Activated CD4-positive, CD25-positive, alpha-beta regulatory T cell treated with anti-CD3 and anti-CD28 coated beads, Interleukin-2, amount 50 U/mL, for 24 hours (primary cell): ENCODE measurements around the gene TEC.

ENCODE experiments used
- ATAC-seq, 2 donors: fragments of 150-1000 bp; cut with Tn5 transposase; one replicate each; pipeline ENCODE4 v1.10.0; 2021; ENCODE audit warnings: mild to moderate bottlenecking in 1 of 2, moderate library complexity in 1 of 2

Gene TEC

GRCh38 chr4:48116582-48116981 lies 153.1 kb downstream of the TEC start:
- ATAC-seq: no peak

- no peak for ATAC-seq
Observed at GRCh38 chr4:48114412-48114811, 155.2 kb downstream of the TEC start.

GRCh38 chr4:48112017-48112667 lies 157.5 kb downstream of the TEC start:
- ATAC-seq: peak; percentile 37 to 67

- no peak for ATAC-seq
Observed at GRCh38 chr4:48110452-48110978, 159.1 kb downstream of the TEC start.

- peak; percentile 70 for ATAC-seq
Observed at GRCh38 chr4:48109413-48110263, 160.0 kb downstream of the TEC start.

GRCh38 chr4:48108309-48109073 lies 161.1 kb downstream of the TEC start:
- ATAC-seq: no peak

GRCh38 chr4:48105230-48105629 lies 164.4 kb downstream of the TEC start:
- no peak for ATAC-seq

GRCh38 chr4:48103483-48104139 lies 166.0 kb downstream of the TEC start:
- ATAC-seq: peak; percentile 78 to 79

- ATAC-seq: peak; percentile 6 to 27
Observed at GRCh38 chr4:48102303-48102702, 167.3 kb downstream of the TEC start.

GRCh38 chr4:48100256-48100655 lies 169.4 kb downstream of the TEC start:
- ATAC-seq: no peak

- ATAC-seq: no peak
Observed at GRCh38 chr4:48095441-48095840, 174.2 kb downstream of the TEC start.

GRCh38 chr4:48093991-48094416 lies 175.6 kb downstream of the TEC start:
- peak; percentile 99 for ATAC-seq

- ATAC-seq: no peak
Observed at GRCh38 chr4:48090621-48091020, 179.0 kb downstream of the TEC start.

- ATAC-seq: no peak
Observed at GRCh38 chr4:48085821-48086589, 183.6 kb downstream of the TEC start.
